ENCODE results near the gene ZNF516.

Gene ZNF516

GRCh38 chr18:76328140-76328539 is 166.9 kb downstream of the ZNF516 start:
- no peak for DNase-seq

- no peak for DNase-seq
Measured at GRCh38 chr18:76323891-76324290, 171.2 kb downstream of the ZNF516 start.

GRCh38 chr18:76322686-76323085 is 172.4 kb downstream of the ZNF516 start:
- no peak for DNase-seq

- DNase-seq: no peak
Measured at GRCh38 chr18:76319366-76319765, 175.7 kb downstream of the ZNF516 start.

GRCh38 chr18:76318607-76319006 is 176.4 kb downstream of the ZNF516 start:
- DNase-seq: no peak

- no peak for DNase-seq
Measured at GRCh38 chr18:76317136-76317535, 177.9 kb downstream of the ZNF516 start.

- no peak for DNase-seq
Measured at GRCh38 chr18:76315722-76316230, 179.3 kb downstream of the ZNF516 start.

- no peak for DNase-seq
Measured at GRCh38 chr18:76314496-76314895, 180.5 kb downstream of the ZNF516 start.

GRCh38 chr18:76314015-76314414 is 181.0 kb downstream of the ZNF516 start:
- DNase-seq: no peak

Data from C1 segment of cervical spinal cord (tissue), 14 donors.